Ovary (tissue), 9 donors: Measurements from ENCODE around the gene DIAPH3. TPM values are rescaled to one million over a fixed set of nuclear protein-coding genes. Genes with fewer than 3 reads are reported as not detected.

ENCODE experiments used
- DNase-seq, 5 donors: peaks; one replicate each; pipeline ENCODE4 v3.0.0-alpha.2; 2019 to 2020
- H3K27ac ChIP-seq, 2 donors: fragments of 200-600 bp; one replicate each; pipeline versions ENCODE4 v1.5.1 to v1.8.0; 2019 to 2022
- H3K27me3 ChIP-seq: fragments of 200-600 bp; one replicate; pipeline ENCODE4 v1.8.0; 2022
- H3K36me3 ChIP-seq: fragments of 200-600 bp; sonication (generic); one replicate; pipeline ENCODE4 v1.5.1; 2019
- H3K4me1 ChIP-seq: one replicate; pipeline ENCODE4 v1.8.1; 2013; ENCODE audit warnings: mild to moderate bottlenecking, moderate library complexity; ENCODE audit not compliant: insufficient read depth
- H3K4me3 ChIP-seq: fragments of 200-600 bp; sonication (generic); one replicate; pipeline ENCODE4 v1.5.1; 2017
- H3K9me3 ChIP-seq, 2 donors: fragments of 200-600 bp in 1 of 2; sonication (generic) in 1 of 2; one replicate each; pipeline versions ENCODE4 v1.5.1 to v1.8.1; 2013 to 2019; ENCODE audit warnings: mild to moderate bottlenecking in 1 of 2, moderate library complexity in 1 of 2
- CTCF ChIP-seq, 3 donors: fragments of 450-650 bp in 2 of 3; fragments of 200-600 bp in 1 of 3; IDR thresholded peaks; one replicate each; pipeline versions ENCODE4 v1.5.1 to v1.8.0; 2016 to 2022; ENCODE audit warnings: antibody characterized with exemption in 3 of 3, mild to moderate bottlenecking in 1 of 3
- EP300 ChIP-seq: sonication (generic); formaldehyde crosslinking; IDR thresholded peaks from one replicate; pipeline ENCODE4 v1.6.1; 2017; ENCODE audit warnings: antibody characterized with exemption
- POLR2A ChIP-seq: fragments of 450-650 bp; IDR thresholded peaks from one replicate; pipeline ENCODE4 v1.6.1; 2017; ENCODE audit warnings: antibody characterized with exemption, mild to moderate bottlenecking, moderate library complexity
- WGBS, 3 donors: extraction: QIAGEN DNeasy Blood & Tissue Kit in 1 of 3; methylation state at CpG; one replicate each; pipeline versions ENCODE4 v1.1.5 to v1.1.7; 2013 to 2017; 5-methylcytosine and 5-hydroxymethylcytosine counted together
- intact Hi-C, 4 donors: fragments of 100-400 bp; cut with DNase I; formaldehyde crosslinking; loops; one replicate each; pipeline versions ENCODE4 v1.11.0 to v1.15.1; 2022 to 2023
- polyA plus RNA-seq, 2 donors: library from polyadenylated mRNA; stranded (reverse); fragments of 200-250 nt in 1 of 2; fragments of 350-450 nt in 1 of 2; fragmentation: Illumina TruSeq in 1 of 2; extraction: RNeasy Lipid Tissue Mini Kit (QIAGEN cat#74804) in 1 of 2; gene quantifications; one replicate each; pipeline ENCODE4 v1.2.3, GENCODE V29; 2013 to 2014
- total RNA-seq, 7 donors: library from RNA; depleted of rRNA in 2 of 7; stranded (reverse); fragments of >200 nt in 2 of 7; fragmentation: NEBNext Ultra II Directional in 3 of 7; extraction: Animal tissue kit (Norgen Biotek cat#: 25700) in 3 of 7; gene quantifications; one replicate each; pipeline versions ENCODE4 v1.1.0 to v1.2.4, GENCODE V29; 2016 to 2023
- donor health status: DM: no; HTN: no; CAD: no; lungs with moderate emphysema.
- donor health status: DM: no; HTN: no; CAD: no.
- donor health status: Bipolar disorder and iron deficiency.
- donor health status: DM: yes; HTN: yes; CAD: no.
- donor health status: DM: no; HTN: no; CAD: no.
- donor health status: DM: yes; HTN: yes; CAD: no.

DIAPH3 gene
- total and polyA plus RNA-seq, 9 donors, result 0.13 to 2.6 (median 0.40) TPM; not detected in 1

- Histone ChIP-seq H3K4me3 (no peak overlapping the region), H3K27me3 (no peaks in the 10 kb centered on the region), H3K36me3 (no peaks in the 10 kb centered on the region), H3K4me1 (no peaks in the 10 kb centered on the region), H3K27ac (no peak overlapping the region), H3K9me3 (no peaks in the 10 kb centered on the region)
- no peak for DNase-seq
- intact Hi-C loops, result no loop called here
- WGBS, 3 donors, result 95 to 98% (median 97%) methylated on average over 4 of the region's 4 CpGs
- no peak for TF ChIP-seq POLR2A
- TF ChIP-seq EP300, result no peak
- no peak for TF ChIP-seq CTCF (IDR thresholded peaks at IDR 0.05)
Observed at GRCh38 chr13:59842507-59842906, 321.2 kb downstream of the DIAPH3 start.

GRCh38 chr13:59839186-59839585, 324.5 kb downstream of the DIAPH3 start:
- 89 to 95% (median 93%) methylated on average over 2 of the region's 2 CpGs for WGBS, 3 donors

GRCh38 chr13:59837101-59837500, 326.6 kb downstream of the DIAPH3 start:
- TF ChIP-seq CTCF (IDR thresholded peaks at IDR 0.05) (no peak), EP300 (no peak), POLR2A (no peak)
- no peak for DNase-seq
- Histone ChIP-seq H3K4me1 (no peaks in the 10 kb centered on the region), H3K27ac (no peak overlapping the region), H3K27me3 (no peaks in the 10 kb centered on the region), H3K36me3 (no peaks in the 10 kb centered on the region), H3K9me3 (no peaks in the 10 kb centered on the region), H3K4me3 (no peak overlapping the region)
- WGBS, 3 donors, result 69 to 74% (median 73%) methylated on average over 3 of the region's 3 CpGs
- intact Hi-C loops, result no loop called here

More at GRCh38 chr13:59839186-59839585, 324.5 kb downstream of the DIAPH3 start:
- TF ChIP-seq EP300, result no peak
- no peak for TF ChIP-seq CTCF (IDR thresholded peaks at IDR 0.05)
- no peak for TF ChIP-seq POLR2A
- Histone ChIP-seq H3K36me3 (no peaks in the 10 kb centered on the region), H3K9me3 (no peaks in the 10 kb centered on the region), H3K27me3 (no peaks in the 10 kb centered on the region), H3K4me1 (no peaks in the 10 kb centered on the region), H3K4me3 (no peak overlapping the region), H3K27ac (no peak overlapping the region)
- DNase-seq, result no peak
- intact Hi-C loops, result no loop called here

- Histone ChIP-seq H3K27me3 (no peaks in the 10 kb centered on the region), H3K9me3 (no peaks in the 10 kb centered on the region), H3K36me3 (no peaks in the 10 kb centered on the region), H3K27ac (no peak overlapping the region), H3K4me1 (no peaks in the 10 kb centered on the region), H3K4me3 (no peak overlapping the region)
- intact Hi-C loops, result no loop called here
- no peak for DNase-seq
- 75 to 85% (median 79%) methylated on average over 2 of the region's 2 CpGs for WGBS, 3 donors
- TF ChIP-seq POLR2A (no peak), CTCF (IDR thresholded peaks at IDR 0.05) (no peak), EP300 (no peak)
Observed at GRCh38 chr13:59835569-59835968, 328.2 kb downstream of the DIAPH3 start.

- Histone ChIP-seq H3K4me3 (no peak overlapping the region), H3K9me3 (no peaks in the 10 kb centered on the region), H3K27ac (no peak overlapping the region), H3K36me3 (no peaks in the 10 kb centered on the region), H3K27me3 (no peaks in the 10 kb centered on the region), H3K4me1 (no peaks in the 10 kb centered on the region)
- no peak for TF ChIP-seq CTCF (IDR thresholded peaks at IDR 0.05)
- TF ChIP-seq EP300, result no peak
- no peak for TF ChIP-seq POLR2A
- DNase-seq, result no peak
- intact Hi-C loops, result no loop called here
Observed at GRCh38 chr13:59834801-59835200, 328.9 kb downstream of the DIAPH3 start.
